HepG2 (cell line): Measurements from ENCODE around the gene ALDH1A2. TPM values are rescaled to one million over a fixed set of nuclear protein-coding genes. Genes with fewer than 3 reads are reported as not detected.

Experiments used
- ATAC-seq: fragments of 200-7000 bp; cut with Tn5 transposase; 3 replicates; pipeline ENCODE4 v1.9.1; 2020; ENCODE audit warnings: mild to moderate bottlenecking, moderate library complexity
- BruUV-seq: library from RNA; stranded (reverse); fragments of 400-500 nt; replicated peaks from 2 replicates; lab custom pipeline; 2021; lab: Mats Ljungman, UMichigan
- CTCF ChIA-PET: fragments of 300-600 bp; formaldehyde crosslinking; extraction: SDS; loops from one replicate; lab custom pipeline; 2021; ENCODE audit warnings: low total read pairs, inconsistent platforms, low intra/inter-chr PET ratio; lab: Yijun Ruan, JAX
- POLR2A ChIA-PET: fragments of 350-600 bp; sonication (Branson Sonifier 250); formaldehyde crosslinking; loops from one replicate; lab custom pipeline; 2020; ENCODE audit warnings: antibody characterized with exemption, inconsistent platforms; lab: Yijun Ruan, JAX
- DNase-seq: peaks from one replicate; pipeline ENCODE4 v3.0.0-alpha.2; 2015; ENCODE audit warnings: low spot score
- FAIRE-seq: peaks from 3 replicates; lab custom pipeline; 2011; peaks lifted over from hg19 to GRCh38; lab: Jason Lieb, UNC
- H2AFZ ChIP-seq: one replicate; pipeline ENCODE4 v1.6.1; 2011; ENCODE audit warnings: low read length, inconsistent platforms
- H3K27ac ChIP-seq: fragments of 300-600 bp; 3 replicates; pipeline ENCODE4 v1.8.0; 2011; ENCODE audit warnings: mixed run types, mild to moderate bottlenecking, mixed read lengths, low read length, inconsistent platforms; ENCODE audit not compliant: insufficient read depth; ENCODE audit errors: extremely low read length
- H3K27me3 ChIP-seq, 2 experiments: fragments of 200-600 bp in 1 of 2; 2 replicates in 1 of 2; 3 replicates in 1 of 2; pipeline versions ENCODE4 v1.6.0 to v1.8.0; 2011; ENCODE audit warnings: low read length in 2 of 2, mild to moderate bottlenecking in 2 of 2, moderate library complexity in 2 of 2, inconsistent platforms in 1 of 2; ENCODE audit not compliant: insufficient read depth in 2 of 2, control insufficient read depth in 1 of 2
- H3K36me3 ChIP-seq, 2 experiments: fragments of 200-600 bp in 1 of 2; replicated peaks in 1 of 2; 2 replicates in 1 of 2; 3 replicates in 1 of 2; pipeline versions ENCODE4 v1.5.1 to v1.8.0; 2011; ENCODE audit warnings: low read length in 2 of 2, inconsistent platforms in 1 of 2; ENCODE audit not compliant: insufficient read depth in 2 of 2, control insufficient read depth in 1 of 2
- H3K4me1 ChIP-seq: 2 replicates; pipeline ENCODE4 v1.5.1; 2012; ENCODE audit warnings: low read length, inconsistent platforms; ENCODE audit not compliant: insufficient read depth
- H3K4me2 ChIP-seq: 2 replicates; pipeline ENCODE4 v1.6.0; 2011; ENCODE audit warnings: low read depth, low read length, inconsistent platforms
- H3K4me3 ChIP-seq, 3 experiments: fragments of 200-600 bp in 1 of 3; sonication (generic), shearing (Covaris generic) in 1 of 3; replicated peaks in 1 of 3; 2 replicates each; pipeline ENCODE4 v1.5.1; 2011 to 2016; ENCODE audit warnings: low read length in 3 of 3, inconsistent platforms in 2 of 3, low read depth in 2 of 3, mild to moderate bottlenecking in 2 of 3, control low read depth in 1 of 3, mixed read lengths in 1 of 3; ENCODE audit not compliant: insufficient read depth in 1 of 3
- H3K79me2 ChIP-seq: one replicate; pipeline ENCODE4 v1.6.1; 2011; ENCODE audit warnings: low read length, inconsistent platforms; ENCODE audit not compliant: insufficient read depth
- H3K9ac ChIP-seq: 2 replicates; pipeline ENCODE4 v1.6.0; 2011; ENCODE audit warnings: mild to moderate bottlenecking, low read depth, low read length, inconsistent platforms; ENCODE audit not compliant: insufficient read depth
- H3K9me3 ChIP-seq: 2 replicates; pipeline ENCODE4 v1.5.1; 2012; ENCODE audit warnings: mild to moderate bottlenecking, low read length
- H4K20me1 ChIP-seq: 2 replicates; pipeline ENCODE4 v1.6.0; 2011; ENCODE audit warnings: inconsistent platforms, mild to moderate bottlenecking, low read length, moderate library complexity; ENCODE audit not compliant: insufficient read depth
- CCAR2 ChIP-seq: fragments of 200-400 bp; formaldehyde crosslinking; optimal IDR thresholded peaks from 2 replicates; pipeline ENCODE3; 2018; ENCODE audit warnings: low read depth, mild to moderate bottlenecking, low read length, moderate library complexity
- DNMT3B ChIP-seq: conservative IDR thresholded peaks from 2 replicates; pipeline ENCODE4 v1.6.1; 2016; ENCODE audit warnings: missing biosample characterization, control low read depth
- KAT2B ChIP-seq: fragments of 150-350 bp; IDR thresholded peaks from 2 replicates; pipeline ENCODE4 v1.6.1; 2014; ENCODE audit warnings: low read depth, low read length, borderline replicate concordance
- KDM5B ChIP-seq: sonication (generic); formaldehyde crosslinking; IDR thresholded peaks from 2 replicates; pipeline ENCODE4 v1.4.0; 2020; ENCODE audit warnings: missing genetic modification reagents, mild to moderate bottlenecking, borderline replicate concordance
- KDM6A ChIP-seq: IDR thresholded peaks from 2 replicates; pipeline ENCODE4 v1.6.1; 2016; ENCODE audit warnings: low read depth
- RXRB ChIP-seq: IDR thresholded peaks from 2 replicates; pipeline ENCODE4 v1.6.1; 2016; ENCODE audit warnings: borderline replicate concordance, missing genetic modification reagents, missing compliant biosample characterization
- SPEN ChIP-seq: sonication (generic); formaldehyde crosslinking; IDR thresholded peaks from 2 replicates; pipeline ENCODE4 v1.5.1; 2020; ENCODE audit warnings: low read depth, mild to moderate bottlenecking, missing genetic modification reagents
- ZFP62 ChIP-seq: sonication (generic); formaldehyde crosslinking; IDR thresholded peaks from 2 replicates; pipeline ENCODE4 v1.4.0; 2020; ENCODE audit warnings: missing genetic modification reagents
- ZFX ChIP-seq: sonication (generic); formaldehyde crosslinking; IDR thresholded peaks from 2 replicates; pipeline ENCODE4 v1.4.0; 2020; ENCODE audit warnings: mild to moderate bottlenecking, low read depth, missing genetic modification reagents, moderate library complexity
- ZNF12 ChIP-seq: sonication (generic); formaldehyde crosslinking; IDR thresholded peaks from 2 replicates; pipeline ENCODE4 v1.5.0; 2020; ENCODE audit warnings: missing genetic modification reagents
- ZNF430 ChIP-seq: sonication (generic); formaldehyde crosslinking; IDR thresholded peaks from 2 replicates; pipeline ENCODE4 v1.9.0; 2021; ENCODE audit warnings: mild to moderate bottlenecking, missing genetic modification reagents
- ZNF501 ChIP-seq: sonication (generic); formaldehyde crosslinking; IDR thresholded peaks from 2 replicates; pipeline ENCODE4 v1.5.1; 2020; ENCODE audit warnings: mild to moderate bottlenecking, moderate library complexity, missing genetic modification reagents
- ZNF777 ChIP-seq: sonication (generic); formaldehyde crosslinking; IDR thresholded peaks from 2 replicates; pipeline ENCODE4 v1.4.0; 2020; ENCODE audit warnings: missing genetic modification reagents
- WGBS: methylation state at CpG from one replicate; pipeline ENCODE4 v1.1.6; 2017; ENCODE audit warnings: low lambda C conversion rate; 5-methylcytosine and 5-hydroxymethylcytosine counted together
- in situ Hi-C: cut with HindIII; loops from 2 replicates; pipeline ENCODE4 v1.10.0; 2017; ENCODE audit warnings: low pct_unique_long_range_greater_than_20kb; ENCODE audit not compliant: extremely low pct_ligation_motif_present
- intact Hi-C: fragments of 100-400 bp; cut with micrococcal nuclease; formaldehyde crosslinking; loops from one replicate; pipeline ENCODE4 v1.10.0; 2022; ENCODE audit not compliant: unreplicated experiment
- polyA plus RNA-seq, 8 experiments: library from polyadenylated mRNA; depleted of rRNA in 3 of 8; stranded (reverse) in 7 of 8; unstranded in 1 of 8; fragments of >200 nt; fragmentation: Illumina TruSeq in 4 of 8; extraction: Trizol in 4 of 8; gene quantifications; 2 replicates each; pipeline versions ENCODE4 v1.2.1 to v1.2.3, GENCODE V29; 2011 to 2016; ENCODE audit warnings: low read depth in 4 of 8, missing spikeins in 1 of 8, mixed read lengths in 1 of 8; ENCODE audit not compliant: insufficient read depth in 1 of 8
- total RNA-seq, 5 experiments: library from RNA; depleted of rRNA; stranded (reverse); fragments of >200 nt; fragmentation: Illumina TruSeq; extraction: Trizol; gene quantifications; 2 replicates each; pipeline ENCODE4 v1.2.3, GENCODE V29; 2016; ENCODE audit warnings: low read depth in 1 of 5
- TF ChIP-seq, protein P1 (sequence below): sonication (generic); formaldehyde crosslinking; IDR thresholded peaks from 2 replicates; pipeline ENCODE4 v1.8.1; 2023; ENCODE audit warnings: mild to moderate bottlenecking, moderate library complexity, missing genetic modification reagents
- TF ChIP-seq, protein P2 (sequence below): sonication (generic); formaldehyde crosslinking; IDR thresholded peaks from 2 replicates; pipeline ENCODE4 v1.5.1; 2020; ENCODE audit warnings: missing genetic modification reagents, mild to moderate bottlenecking, borderline replicate concordance
- TF ChIP-seq, protein P3 (sequence below): sonication (generic); formaldehyde crosslinking; IDR thresholded peaks from 2 replicates; pipeline ENCODE4 v1.8.0; 2022; ENCODE audit warnings: missing genetic modification reagents, mild to moderate bottlenecking, borderline replicate concordance

The ALDH1A2 gene
- total and polyA plus RNA-seq, 2 of the 13 experiments (the other 11 are each of a cell fraction or from before 2014, with no cell fraction given), result 0.64 to 0.90 TPM

DNA sequence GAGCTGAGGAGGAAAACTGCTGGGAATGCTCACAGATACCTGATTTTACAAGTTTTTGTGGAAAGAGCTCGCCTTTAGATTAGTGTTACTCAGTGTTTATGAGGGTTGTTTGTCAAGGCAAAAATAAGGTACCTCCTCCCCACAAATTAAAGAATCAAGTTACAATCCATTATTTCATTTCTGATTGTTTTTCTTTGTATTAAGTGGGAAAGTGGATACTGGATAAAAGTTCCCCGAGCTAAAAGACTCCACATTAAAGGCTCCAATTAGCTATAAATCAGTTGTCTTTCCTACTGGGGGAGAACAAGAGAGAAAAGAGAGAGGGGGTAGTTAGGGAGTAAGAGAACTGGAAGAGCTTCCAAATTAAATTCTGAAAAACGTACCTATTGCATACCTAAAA is 1.9 kb downstream of the ALDH1A2 start:
- H4K20me1 ChIP-seq, result no peaks in the 10 kb centered on the region
- H3K4me3 ChIP-seq, result no peak overlapping the region
- in situ Hi-C loops, result loop anchor here (10.0 kb wide), 2 partner anchors 121 to 319 kb away; no protein-coding TSS in a partner anchor
- ATAC-seq (no peak), FAIRE-seq (no peak), DNase-seq (no peak)
- CTCF ChIA-PET, result no interaction called here
- BruUV-seq, result no TSS peak
- no peaks in the 10 kb centered on the region for H3K36me3 ChIP-seq
- peaks cover 0 to 16% of the 10 kb centered on the region in 2 experiments; a peak in 2 of 5 replicates for H3K27me3 ChIP-seq
- H3K4me1 ChIP-seq, result peaks cover 5% of the 10 kb centered on the region; the same call in 1 of the 2 replicates
- WGBS, result 29% methylated on average over 3 of the region's 3 CpGs
- no peaks in the 10 kb centered on the region for H3K79me2 ChIP-seq
- intact Hi-C loops, result no loop called here
- TF ChIP-seq KAT2B, result no peak
- no peak for TF ChIP-seq DNMT3B (CRISPR knock-in tag)
- no peak for TF ChIP-seq KDM6A (CRISPR knock-in tag)
- no peak for TF ChIP-seq ZNF430 (CRISPR knock-in tag)
- TF ChIP-seq, protein P1, sequence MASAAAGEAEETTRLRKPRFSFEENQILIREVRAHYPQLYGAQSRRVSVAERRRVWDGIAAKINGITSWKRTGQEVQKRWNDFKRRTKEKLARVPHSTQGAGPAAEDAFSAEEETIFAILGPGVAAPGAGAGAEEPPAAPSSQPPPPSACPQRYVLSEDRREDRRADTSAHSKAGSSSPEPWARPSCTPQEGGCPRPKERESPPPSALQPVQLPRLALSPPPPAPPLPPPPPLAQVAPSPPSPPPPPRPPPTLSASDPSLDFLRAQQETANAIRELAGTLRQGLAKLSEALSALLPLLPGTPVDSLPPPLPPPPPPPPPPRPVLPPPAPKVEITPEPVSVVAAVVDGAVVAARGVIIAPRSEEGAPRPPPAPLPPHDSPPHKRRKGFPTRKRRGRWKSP (CRISPR knock-in tag), result no peak
- TF ChIP-seq ZNF501 (CRISPR knock-in tag), result no peak
- no peak for TF ChIP-seq KDM5B (CRISPR knock-in tag)
- TF ChIP-seq SPEN (CRISPR knock-in tag), result no peak
- no peak for TF ChIP-seq RXRB (CRISPR knock-in tag)
- no peak for TF ChIP-seq CCAR2
- TF ChIP-seq, protein P2, sequence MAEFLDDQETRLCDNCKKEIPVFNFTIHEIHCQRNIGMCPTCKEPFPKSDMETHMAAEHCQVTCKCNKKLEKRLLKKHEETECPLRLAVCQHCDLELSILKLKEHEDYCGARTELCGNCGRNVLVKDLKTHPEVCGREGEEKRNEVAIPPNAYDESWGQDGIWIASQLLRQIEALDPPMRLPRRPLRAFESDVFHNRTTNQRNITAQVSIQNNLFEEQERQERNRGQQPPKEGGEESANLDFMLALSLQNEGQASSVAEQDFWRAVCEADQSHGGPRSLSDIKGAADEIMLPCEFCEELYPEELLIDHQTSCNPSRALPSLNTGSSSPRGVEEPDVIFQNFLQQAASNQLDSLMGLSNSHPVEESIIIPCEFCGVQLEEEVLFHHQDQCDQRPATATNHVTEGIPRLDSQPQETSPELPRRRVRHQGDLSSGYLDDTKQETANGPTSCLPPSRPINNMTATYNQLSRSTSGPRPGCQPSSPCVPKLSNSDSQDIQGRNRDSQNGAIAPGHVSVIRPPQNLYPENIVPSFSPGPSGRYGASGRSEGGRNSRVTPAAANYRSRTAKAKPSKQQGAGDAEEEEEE, result no peak
- no peak for TF ChIP-seq ZFX (CRISPR knock-in tag)
- no peak for TF ChIP-seq ZNF12 (CRISPR knock-in tag)
- TF ChIP-seq ZFP62 (CRISPR knock-in tag), result no peak
- TF ChIP-seq, protein P3, sequence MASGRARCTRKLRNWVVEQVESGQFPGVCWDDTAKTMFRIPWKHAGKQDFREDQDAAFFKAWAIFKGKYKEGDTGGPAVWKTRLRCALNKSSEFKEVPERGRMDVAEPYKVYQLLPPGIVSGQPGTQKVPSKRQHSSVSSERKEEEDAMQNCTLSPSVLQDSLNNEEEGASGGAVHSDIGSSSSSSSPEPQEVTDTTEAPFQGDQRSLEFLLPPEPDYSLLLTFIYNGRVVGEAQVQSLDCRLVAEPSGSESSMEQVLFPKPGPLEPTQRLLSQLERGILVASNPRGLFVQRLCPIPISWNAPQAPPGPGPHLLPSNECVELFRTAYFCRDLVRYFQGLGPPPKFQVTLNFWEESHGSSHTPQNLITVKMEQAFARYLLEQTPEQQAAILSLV (CRISPR knock-in tag), result no peak
- no peak for TF ChIP-seq ZNF777 (CRISPR knock-in tag)
- no peak overlapping the region for H3K27ac ChIP-seq
- no peak overlapping the region for H3K9ac ChIP-seq
- POLR2A ChIA-PET, result no interaction called here
- H3K4me2 ChIP-seq, result no peak overlapping the region
- H3K9me3 ChIP-seq, result no peaks in the 10 kb centered on the region
- H2AFZ ChIP-seq, result no peak overlapping the region
